Measurements from ENCODE around the gene TGFBR3.
A peak's percentile ranks its signal among the peaks of the same experiment; 100 is the strongest.

Gene TGFBR3

DNA sequence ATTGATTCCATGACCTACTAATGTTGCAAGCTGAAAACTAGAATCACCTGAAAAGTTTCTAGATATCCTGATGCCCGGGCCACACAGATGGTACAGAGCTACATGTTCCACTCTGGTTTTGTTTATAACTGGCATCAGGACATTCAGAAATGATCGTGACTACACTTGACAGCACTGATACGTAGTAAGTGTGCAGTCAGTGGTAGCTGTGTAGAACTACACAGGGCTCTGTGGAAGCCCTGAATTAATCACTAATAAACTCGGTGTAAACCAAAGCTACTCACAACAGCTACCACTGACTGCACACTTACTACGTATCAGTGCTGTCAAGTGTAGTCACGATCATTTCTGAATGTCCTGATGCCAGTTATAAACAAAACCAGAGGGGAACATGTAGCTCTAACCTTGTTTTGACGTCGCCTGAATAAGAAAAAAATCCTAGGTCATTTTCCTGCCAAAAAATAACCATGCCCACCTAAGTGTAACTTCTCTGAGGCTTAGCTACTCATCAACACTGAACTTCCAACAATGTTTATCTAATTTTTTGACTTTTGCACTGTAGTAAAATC, 149.7 kb downstream of the TGFBR3 start:
- H2AFZ ChIP-seq (ENCODE audit: low read depth): no peak overlapping the region
- TF ChIP-seq, protein P1, sequence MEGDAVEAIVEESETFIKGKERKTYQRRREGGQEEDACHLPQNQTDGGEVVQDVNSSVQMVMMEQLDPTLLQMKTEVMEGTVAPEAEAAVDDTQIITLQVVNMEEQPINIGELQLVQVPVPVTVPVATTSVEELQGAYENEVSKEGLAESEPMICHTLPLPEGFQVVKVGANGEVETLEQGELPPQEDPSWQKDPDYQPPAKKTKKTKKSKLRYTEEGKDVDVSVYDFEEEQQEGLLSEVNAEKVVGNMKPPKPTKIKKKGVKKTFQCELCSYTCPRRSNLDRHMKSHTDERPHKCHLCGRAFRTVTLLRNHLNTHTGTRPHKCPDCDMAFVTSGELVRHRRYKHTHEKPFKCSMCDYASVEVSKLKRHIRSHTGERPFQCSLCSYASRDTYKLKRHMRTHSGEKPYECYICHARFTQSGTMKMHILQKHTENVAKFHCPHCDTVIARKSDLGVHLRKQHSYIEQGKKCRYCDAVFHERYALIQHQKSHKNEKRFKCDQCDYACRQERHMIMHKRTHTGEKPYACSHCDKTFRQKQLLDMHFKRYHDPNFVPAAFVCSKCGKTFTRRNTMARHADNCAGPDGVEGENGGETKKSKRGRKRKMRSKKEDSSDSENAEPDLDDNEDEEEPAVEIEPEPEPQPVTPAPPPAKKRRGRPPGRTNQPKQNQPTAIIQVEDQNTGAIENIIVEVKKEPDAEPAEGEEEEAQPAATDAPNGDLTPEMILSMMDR (conservative IDR thresholded peaks at IDR 0.05; ENCODE audit: low read depth, low read length): no peak
- H3K4me3 ChIP-seq (IDR thresholded peaks at IDR 0.05; ENCODE audit: insufficient read depth, low read depth, low read length): no peak overlapping the region
- H3K4me1 ChIP-seq (ENCODE audit: low read depth, poor library complexity, severe bottlenecking): peaks cover 18% of the 10 kb centered on the region
- H3K9ac ChIP-seq: no peak overlapping the region
- H3K27ac ChIP-seq: no peak overlapping the region
- H3K4me2 ChIP-seq: no peak overlapping the region
- H3K79me2 ChIP-seq (ENCODE audit: insufficient read depth, low read depth): no peaks in the 10 kb centered on the region
- H3K36me3 ChIP-seq (ENCODE audit: insufficient read depth): no peaks in the 10 kb centered on the region
- no peaks in the 10 kb centered on the region for H3K27me3 ChIP-seq (ENCODE audit: insufficient read depth, low read depth)
- no peaks in the 10 kb centered on the region for H4K20me1 ChIP-seq (ENCODE audit: insufficient read depth)

DNA sequence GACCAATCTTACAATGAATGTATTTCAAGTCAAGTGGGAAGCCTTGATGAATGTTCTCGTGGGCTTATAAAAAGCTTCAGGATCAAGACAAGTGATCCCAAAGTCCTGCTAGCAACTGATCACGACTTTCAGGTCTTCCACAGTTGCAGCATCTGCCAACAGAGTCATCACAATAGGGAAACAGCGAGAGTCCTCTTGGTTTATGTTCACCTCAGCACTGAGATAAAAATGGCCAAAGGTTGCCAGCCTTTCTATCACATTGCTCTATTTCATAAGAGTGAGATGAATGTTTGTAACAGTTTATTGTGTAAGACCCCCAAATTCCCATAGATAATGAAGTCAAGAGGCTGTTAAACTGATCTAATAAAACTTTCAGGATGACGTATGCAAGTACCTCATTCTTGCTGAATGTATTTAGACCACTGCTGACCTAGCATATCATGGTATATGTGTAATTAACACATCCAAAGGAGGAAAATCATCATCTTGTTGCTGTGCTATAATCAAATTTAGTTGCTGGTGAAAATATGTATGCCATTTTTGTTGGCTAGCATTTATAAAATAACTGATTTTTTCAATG, 150.6 kb downstream of the TGFBR3 start:
- H3K9ac ChIP-seq: no peak overlapping the region
- TF ChIP-seq, protein P1 (conservative IDR thresholded peaks at IDR 0.05; ENCODE audit: low read depth, low read length): no peak

DNA sequence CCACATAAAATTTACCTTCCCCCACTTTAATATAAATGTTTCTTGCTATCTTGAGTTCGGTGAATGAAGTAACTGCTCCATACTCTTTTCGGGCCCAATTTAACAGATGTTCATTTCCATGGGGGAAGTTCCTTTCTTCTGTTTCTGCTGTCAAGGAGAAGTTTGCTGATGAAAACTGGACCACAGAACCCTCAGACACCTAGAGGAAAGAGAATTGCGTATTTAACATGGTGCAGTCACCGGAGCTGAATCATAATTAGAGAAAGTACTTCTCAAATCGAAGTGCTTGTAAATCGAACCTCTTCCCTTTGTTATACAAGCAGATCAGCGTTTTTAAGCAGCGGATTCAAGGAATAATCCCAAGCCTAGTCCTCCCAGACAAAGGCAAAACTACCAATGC, 151.2 kb downstream of the TGFBR3 start:
- Histone ChIP-seq H3K9ac (no peak overlapping the region), H3K27me3 (ENCODE audit: insufficient read depth, low read depth) (no peaks in the 10 kb centered on the region), H3K79me2 (ENCODE audit: insufficient read depth, low read depth) (no peaks in the 10 kb centered on the region), H3K4me3 (IDR thresholded peaks at IDR 0.05; ENCODE audit: insufficient read depth, low read depth, low read length) (no peak overlapping the region), H3K4me1 (ENCODE audit: low read depth, poor library complexity, severe bottlenecking) (peaks cover 33% of the 10 kb centered on the region), H3K4me2 (no peak overlapping the region), H3K27ac (no peak overlapping the region), H3K36me3 (ENCODE audit: insufficient read depth) (no peaks in the 10 kb centered on the region), H2AFZ (ENCODE audit: low read depth) (no peak overlapping the region), H4K20me1 (ENCODE audit: insufficient read depth) (no peaks in the 10 kb centered on the region)
- TF ChIP-seq, protein P1 (conservative IDR thresholded peaks at IDR 0.05; ENCODE audit: low read depth, low read length): no peak

More for the DNA sequence above, 150.6 kb downstream of the TGFBR3 start:
- Histone ChIP-seq H3K4me2 (no peak overlapping the region), H3K27me3 (ENCODE audit: insufficient read depth, low read depth) (no peaks in the 10 kb centered on the region), H3K27ac (no peak overlapping the region), H3K4me3 (IDR thresholded peaks at IDR 0.05; ENCODE audit: insufficient read depth, low read depth, low read length) (no peak overlapping the region), H2AFZ (ENCODE audit: low read depth) (no peak overlapping the region), H3K79me2 (ENCODE audit: insufficient read depth, low read depth) (no peaks in the 10 kb centered on the region), H3K4me1 (ENCODE audit: low read depth, poor library complexity, severe bottlenecking) (peaks cover 27% of the 10 kb centered on the region), H4K20me1 (ENCODE audit: insufficient read depth) (no peaks in the 10 kb centered on the region), H3K36me3 (ENCODE audit: insufficient read depth) (no peaks in the 10 kb centered on the region)

DNA sequence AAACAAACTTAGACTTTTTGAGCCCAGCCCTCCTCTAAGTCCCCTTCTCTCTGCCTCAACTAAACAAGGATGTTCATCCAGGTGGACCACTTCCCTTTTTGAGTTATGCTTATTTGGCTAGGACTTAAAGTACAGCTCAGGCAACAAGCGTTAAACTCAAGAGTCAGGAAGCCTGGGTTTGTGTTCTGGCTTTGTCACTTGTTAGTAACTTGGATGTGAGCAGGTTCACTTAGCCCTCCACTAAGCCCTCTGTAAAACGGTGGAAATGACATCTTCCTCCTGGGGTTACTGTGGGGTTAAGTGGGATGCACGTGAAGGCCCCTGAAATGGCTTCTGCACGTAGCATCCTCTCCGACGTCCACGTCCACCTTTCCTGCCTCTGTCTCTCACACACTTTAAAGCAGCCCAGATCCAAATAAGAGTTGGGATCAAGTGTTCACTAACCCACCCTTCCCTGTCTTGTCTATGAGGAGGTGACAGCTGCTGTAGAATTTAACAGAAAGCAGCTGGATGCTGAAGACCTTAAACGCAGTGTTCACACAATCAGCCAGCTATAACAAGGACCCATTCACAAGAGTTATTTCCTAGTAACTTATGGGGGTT, 152.7 kb downstream of the TGFBR3 start:
- H3K4me2 ChIP-seq: peak overlapping the region; percentile 92; the same call in 1 of the 2 replicates
- H3K4me3 ChIP-seq (IDR thresholded peaks at IDR 0.05; ENCODE audit: insufficient read depth, low read depth, low read length): no peak overlapping the region
- TF ChIP-seq, protein P1 (conservative IDR thresholded peaks at IDR 0.05; ENCODE audit: low read depth, low read length): no peak
- H3K36me3 ChIP-seq (ENCODE audit: insufficient read depth): no peaks in the 10 kb centered on the region
- H3K27ac ChIP-seq: no peak overlapping the region; the same call in 1 of the 2 replicates
- no peaks in the 10 kb centered on the region for H4K20me1 ChIP-seq (ENCODE audit: insufficient read depth)
- H3K9ac ChIP-seq: no peak overlapping the region
- no peaks in the 10 kb centered on the region for H3K79me2 ChIP-seq (ENCODE audit: insufficient read depth, low read depth)
- H3K27me3 ChIP-seq (ENCODE audit: insufficient read depth, low read depth): no peaks in the 10 kb centered on the region
- H2AFZ ChIP-seq (ENCODE audit: low read depth): no peak overlapping the region
- H3K4me1 ChIP-seq (ENCODE audit: low read depth, poor library complexity, severe bottlenecking): peaks cover 37% of the 10 kb centered on the region
